Fibroblast of lung (primary cell): ENCODE measurements around the gene ZBTB45.

ENCODE experiments used
- EZH2 ChIP-seq: IDR thresholded peaks from 2 replicates; pipeline ENCODE4 v1.5.1; 2012; ENCODE audit warnings: low read length, control low read depth, mild to moderate bottlenecking; ENCODE audit errors: missing control alignments
- TF ChIP-seq, protein P1 (sequence below), 2 donors: IDR thresholded peaks in 1 of 2; conservative IDR thresholded peaks in 1 of 2; 1 replicate in 1 of 2; 2 replicates in 1 of 2; pipeline ENCODE4 v1.5.1; 2011 to 2012; ENCODE audit warnings: low read length in 2 of 2, control low read depth in 1 of 2, inconsistent platforms in 1 of 2, low read depth in 1 of 2, mild to moderate bottlenecking in 1 of 2

DNA sequence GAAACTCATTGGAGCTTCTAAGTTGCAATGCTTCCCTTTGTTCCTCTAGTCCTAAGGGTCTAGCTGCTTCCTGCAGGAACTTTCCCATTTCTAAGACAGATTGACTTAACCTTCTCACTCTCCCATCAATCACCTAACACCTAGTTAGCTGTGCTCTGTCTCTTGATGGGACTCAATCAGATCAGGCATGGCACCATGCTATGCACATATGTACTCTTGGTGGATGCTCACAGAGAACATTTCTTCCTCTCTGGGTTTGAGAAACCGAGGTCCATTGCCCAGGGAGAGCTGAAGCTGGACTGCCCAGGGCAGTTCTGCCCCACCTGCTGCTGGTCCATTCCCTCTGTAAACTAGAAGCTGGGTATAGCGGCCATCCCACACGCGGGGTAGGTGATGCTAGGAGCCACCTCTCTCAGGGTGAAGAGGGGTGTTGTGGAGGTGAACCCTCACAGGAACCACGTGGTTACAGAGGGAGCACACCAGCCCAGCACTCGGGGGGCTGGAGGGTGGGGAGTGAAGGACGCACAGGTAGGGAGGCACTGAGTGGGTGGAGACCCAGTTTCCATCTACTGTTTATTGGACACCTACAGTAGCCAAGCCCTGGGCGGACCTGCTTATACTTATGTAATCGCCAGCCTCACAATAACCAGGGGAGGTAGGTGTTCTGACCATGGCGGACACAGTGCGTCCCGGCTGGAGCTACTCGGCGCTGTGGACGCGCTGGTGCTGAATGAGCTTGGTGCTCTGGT lies 41.9 kb upstream of the ZBTB45 start:
- TF ChIP-seq, protein P1, sequence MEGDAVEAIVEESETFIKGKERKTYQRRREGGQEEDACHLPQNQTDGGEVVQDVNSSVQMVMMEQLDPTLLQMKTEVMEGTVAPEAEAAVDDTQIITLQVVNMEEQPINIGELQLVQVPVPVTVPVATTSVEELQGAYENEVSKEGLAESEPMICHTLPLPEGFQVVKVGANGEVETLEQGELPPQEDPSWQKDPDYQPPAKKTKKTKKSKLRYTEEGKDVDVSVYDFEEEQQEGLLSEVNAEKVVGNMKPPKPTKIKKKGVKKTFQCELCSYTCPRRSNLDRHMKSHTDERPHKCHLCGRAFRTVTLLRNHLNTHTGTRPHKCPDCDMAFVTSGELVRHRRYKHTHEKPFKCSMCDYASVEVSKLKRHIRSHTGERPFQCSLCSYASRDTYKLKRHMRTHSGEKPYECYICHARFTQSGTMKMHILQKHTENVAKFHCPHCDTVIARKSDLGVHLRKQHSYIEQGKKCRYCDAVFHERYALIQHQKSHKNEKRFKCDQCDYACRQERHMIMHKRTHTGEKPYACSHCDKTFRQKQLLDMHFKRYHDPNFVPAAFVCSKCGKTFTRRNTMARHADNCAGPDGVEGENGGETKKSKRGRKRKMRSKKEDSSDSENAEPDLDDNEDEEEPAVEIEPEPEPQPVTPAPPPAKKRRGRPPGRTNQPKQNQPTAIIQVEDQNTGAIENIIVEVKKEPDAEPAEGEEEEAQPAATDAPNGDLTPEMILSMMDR (conservative IDR thresholded peaks at IDR 0.05 in 1 of 2, IDR thresholded peaks at IDR 0.05 in 1 of 2; ENCODE audit: low read depth in 1 of 2, low read length in 2 of 2): no peak
- no peak for TF ChIP-seq EZH2
